ENCODE data around the gene CCDC116.
"Not testable (repeated sequence)": the region's sequence is repeated elsewhere in the genome, so short reads cannot be mapped to it uniquely, and the experiment has no call there.

Gene CCDC116

DNA sequence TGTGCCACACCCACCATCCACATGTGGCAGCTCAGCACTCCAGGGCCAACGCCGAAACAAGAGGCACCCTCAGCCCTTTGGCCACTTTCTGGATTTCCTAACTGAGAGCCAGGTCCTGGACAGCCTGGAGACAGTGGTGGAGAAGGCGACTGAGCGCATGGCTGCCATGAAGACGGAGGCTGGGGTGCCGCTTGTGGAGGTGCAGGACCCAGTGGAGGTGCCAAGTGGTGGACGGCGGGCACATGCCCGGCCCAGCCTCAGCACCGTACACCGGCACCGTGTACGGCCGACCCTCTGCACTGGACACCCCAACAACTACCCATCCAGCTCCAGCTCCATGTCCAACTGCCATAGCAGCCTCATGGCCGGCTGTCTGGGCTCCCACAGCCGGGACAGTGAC lies 1.5 kb downstream of the CCDC116 start:
- no peak for DNase-seq

DNA sequence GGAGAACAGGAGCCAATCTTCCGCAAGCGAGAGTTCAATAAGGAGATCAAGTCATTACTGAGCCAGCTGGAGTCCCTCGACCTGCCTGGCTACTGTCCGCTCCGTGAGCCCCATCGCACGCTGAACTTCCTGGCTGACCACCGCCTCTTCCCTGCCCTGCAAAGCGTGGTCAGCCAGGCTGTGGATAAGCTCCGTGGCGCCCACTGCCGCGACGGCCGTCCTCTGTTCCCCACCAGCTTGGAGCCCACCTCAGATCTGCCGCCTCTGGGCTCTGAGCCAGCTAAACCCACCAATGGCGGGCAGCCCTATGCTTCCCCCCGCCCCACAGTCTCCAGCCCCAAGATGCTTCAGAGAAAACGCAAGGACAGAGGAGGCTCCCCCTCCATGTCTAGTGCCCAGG lies 2.3 kb downstream of the CCDC116 start:
- no peak for DNase-seq

DNA sequence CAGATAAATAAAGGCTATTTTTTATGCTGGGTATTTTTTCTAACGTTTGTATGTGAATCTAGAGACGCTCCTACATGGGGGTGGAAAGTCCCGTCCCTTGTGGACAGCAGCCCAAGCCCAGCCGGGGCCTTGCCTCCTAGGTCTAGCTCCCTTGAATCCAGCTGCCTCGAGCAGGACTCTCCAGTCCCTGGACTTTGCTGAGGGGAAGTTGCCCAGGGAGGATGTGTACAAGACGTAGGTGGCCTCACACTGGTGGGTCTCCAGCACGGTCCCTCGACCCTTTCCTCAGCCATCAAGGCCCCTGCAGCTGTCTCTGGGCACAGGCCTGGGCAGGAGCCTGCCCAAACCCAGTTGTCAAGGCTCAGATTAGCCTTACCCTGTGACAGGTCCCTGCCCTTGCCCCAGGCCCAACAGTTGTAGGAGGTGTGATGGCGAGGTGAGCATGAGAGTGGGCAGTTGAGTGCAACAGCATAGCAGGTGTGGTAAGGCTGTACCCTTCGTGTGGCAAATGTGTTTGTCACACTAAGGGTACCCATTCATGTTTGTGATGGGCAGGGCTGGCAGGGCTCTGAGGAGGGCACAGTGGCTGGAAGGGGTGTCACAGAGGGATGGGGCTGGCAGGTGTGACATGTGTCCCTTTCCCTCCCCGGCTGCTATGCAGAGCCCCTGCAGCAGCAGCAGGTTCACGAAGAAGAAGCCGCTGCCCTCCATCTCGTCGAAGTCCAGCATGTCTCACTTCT lies 3.4 kb downstream of the CCDC116 start:
- no peak for DNase-seq

DNA sequence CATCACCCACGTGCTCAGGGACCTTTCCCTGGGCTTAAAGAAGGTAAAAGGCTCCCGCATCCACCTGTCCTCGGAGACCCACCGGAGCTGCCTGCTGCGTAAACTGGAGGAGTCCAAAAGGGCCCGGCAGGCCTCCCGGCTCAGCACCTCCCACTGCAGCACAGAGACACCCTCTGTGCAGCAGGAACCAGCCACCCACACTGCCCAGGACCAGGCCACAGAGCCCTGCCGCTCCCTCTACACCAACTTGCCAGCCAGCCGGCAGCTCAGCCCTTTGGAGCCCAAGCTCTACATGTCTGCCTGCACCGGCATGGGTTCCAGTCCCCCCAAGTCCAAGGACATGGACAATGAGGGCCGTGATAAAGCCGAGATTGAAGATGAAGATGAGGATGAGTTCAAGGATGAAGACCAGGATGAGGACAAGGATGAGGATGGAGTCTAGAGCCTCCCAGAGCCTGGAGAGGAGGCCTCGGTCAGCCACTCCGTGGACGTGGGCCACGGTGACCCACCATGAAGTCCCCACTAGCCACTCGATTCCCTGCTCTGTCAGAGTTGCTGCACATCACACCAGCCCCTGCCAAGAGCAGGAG lies 4.2 kb downstream of the CCDC116 start:
- DNase-seq, result no peak

DNA sequence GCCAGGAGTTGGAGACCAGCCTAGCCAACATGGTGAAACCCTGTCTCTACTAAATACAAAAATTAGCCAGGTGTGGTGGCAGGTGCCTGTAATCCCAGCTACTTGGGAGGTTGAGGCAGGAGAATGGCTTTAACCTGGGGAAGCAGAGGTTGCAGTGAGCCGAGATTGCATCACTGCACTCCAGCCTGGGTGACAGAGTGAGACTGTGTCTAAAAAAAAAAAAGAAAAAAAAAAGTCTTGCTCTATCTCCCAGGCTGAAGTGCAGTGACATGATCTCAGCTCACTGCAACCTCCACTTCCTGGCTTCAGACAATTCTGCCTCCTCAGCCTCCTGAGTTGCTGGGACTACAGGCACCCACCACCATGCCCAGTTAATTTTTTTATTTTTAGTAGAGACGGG lies 4.9 kb downstream of the CCDC116 start:
- peak; percentile 19 for DNase-seq

DNA sequence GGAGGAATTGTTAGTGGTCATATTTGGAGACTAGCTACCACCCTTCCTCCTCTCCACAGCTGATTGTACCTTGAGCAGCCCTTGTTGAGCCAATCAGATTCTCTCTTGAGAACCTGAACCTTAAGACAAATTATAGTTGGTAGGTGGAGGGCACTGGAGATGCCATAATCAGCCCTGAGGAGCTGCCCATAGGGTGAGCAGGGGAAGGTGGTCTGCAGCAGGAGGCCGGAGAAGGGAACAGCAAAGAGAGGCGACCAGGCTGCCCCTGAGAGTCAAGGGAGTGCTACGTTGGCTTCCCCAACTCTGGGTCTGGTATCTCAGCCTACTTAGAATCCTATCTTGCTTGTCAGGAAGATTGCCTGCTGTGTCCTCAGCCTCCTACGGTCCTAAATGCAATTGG lies 6.8 kb downstream of the CCDC116 start:
- DNase-seq, result no peak

DNA sequence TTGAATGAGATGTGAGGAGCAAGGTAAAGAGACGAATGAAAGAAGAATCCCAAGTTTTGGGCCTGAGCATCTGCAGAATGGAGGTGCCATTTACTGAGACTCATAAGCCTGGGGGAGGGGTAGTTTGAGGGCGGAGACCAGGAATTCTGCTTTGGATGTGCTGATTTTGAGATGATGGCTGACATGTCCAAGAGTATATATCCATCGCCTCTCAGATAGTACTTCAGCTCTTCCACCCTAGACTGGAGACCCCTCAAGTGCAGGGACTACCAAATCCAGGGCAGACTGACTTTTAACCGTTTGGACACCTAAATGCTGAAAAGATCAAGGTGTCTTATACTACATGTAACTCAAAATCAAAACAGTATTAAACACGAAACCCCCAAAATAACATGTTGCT lies 8.2 kb downstream of the CCDC116 start:
- no peak for DNase-seq

DNA sequence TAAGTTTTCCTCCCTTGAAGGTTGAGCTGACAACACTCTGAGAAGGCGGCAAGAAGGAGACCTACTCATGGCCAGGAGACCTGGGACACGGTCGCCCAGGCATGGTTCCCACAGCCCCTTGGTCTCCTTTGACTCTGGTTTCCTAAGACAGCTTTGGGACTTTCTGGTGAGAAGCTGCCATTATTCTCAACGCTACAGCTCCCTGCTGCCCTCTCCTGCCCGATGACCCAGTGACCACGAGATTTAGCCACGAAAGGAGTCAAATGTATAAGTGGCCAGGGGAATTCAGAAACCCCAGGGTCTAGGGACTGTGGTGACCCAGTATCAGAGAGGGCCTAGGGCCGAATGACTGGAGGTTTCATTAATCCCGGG lies 8.8 kb downstream of the CCDC116 start:
- peak; percentile 83 for DNase-seq

DNA sequence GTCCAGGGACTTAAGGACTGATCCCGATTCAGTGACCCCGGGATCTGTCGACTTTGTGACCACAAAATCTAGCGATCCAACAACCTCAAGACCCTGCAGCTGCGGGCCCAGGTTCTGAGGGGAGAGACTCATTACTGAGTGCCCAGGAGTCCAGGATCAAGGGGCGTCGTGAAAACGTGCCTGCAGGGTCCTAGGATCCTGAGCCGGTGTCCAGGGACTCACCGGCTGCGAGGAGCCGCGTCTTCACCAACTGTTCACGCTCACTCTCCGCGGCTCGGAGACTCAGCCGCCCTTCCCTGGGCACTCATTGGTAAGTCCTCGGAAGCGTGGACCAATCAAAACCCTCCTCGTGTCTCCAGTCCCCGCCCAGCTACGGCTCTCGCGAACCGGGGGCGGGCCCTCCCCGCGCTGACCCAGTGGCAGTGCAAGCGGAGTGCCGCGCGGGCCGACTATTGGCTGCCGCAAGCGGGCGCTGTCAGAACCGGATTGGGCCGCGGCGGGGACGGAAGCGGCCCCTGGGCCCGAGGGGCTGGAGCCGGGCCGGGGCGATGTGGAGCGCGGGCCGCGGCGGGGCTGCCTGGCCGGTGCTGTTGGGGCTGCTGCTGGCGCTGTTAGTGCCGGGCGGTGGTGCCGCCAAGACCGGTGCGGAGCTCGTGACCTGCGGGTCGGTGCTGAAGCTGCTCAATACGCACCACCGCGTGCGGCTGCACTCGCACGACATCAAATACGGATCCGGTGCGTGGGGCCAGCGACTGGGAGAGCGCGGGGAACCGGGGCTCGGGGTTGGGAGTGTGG lies 9.4 kb downstream of the CCDC116 start, which contains the start of gene SDF2L1:
SDF2L1 (plus strand) TSS at position 514 of the 795 bp plus-strand sequence; CDS start at position 549, 35 bp downstream.
- peak; percentile 100 for DNase-seq

DNA sequence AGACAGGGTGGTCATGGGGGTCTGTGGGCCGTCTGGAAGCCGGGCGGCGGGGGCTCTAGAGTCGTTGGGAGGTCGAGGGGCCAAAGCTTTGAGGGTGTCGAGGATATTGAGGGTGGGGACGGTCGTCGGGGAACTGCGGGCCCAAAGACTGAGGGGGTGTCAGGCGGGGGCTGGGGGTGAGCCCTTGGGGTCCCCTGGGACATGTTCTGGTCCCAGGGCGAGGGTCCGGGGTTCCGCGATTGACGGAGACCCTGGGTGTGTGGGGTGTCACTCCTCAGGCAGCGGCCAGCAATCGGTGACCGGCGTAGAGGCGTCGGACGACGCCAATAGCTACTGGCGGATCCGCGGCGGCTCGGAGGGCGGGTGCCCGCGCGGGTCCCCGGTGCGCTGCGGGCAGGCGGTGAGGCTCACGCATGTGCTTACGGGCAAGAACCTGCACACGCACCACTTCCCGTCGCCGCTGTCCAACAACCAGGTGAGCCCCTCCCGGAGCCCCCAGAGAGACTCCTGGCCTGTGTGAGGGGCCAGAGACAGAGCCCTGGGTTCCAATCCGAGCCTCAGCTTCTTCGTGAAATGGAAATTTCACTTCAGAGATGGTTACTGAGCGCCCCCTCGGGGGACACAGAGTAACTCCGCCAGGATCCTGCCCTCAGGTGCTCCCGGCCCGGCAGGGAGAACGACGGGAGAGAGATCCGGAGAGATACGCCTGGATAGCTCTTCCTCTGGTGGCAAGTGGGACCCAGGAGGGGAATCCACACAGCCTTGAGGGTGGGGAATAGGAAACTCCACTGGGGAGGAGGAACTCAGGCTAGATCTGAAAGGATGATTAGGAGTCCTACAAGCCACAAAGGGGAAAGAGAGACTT lies 10.3 kb downstream of the CCDC116 start:
- DNase-seq, result peak; percentile 62

DNA sequence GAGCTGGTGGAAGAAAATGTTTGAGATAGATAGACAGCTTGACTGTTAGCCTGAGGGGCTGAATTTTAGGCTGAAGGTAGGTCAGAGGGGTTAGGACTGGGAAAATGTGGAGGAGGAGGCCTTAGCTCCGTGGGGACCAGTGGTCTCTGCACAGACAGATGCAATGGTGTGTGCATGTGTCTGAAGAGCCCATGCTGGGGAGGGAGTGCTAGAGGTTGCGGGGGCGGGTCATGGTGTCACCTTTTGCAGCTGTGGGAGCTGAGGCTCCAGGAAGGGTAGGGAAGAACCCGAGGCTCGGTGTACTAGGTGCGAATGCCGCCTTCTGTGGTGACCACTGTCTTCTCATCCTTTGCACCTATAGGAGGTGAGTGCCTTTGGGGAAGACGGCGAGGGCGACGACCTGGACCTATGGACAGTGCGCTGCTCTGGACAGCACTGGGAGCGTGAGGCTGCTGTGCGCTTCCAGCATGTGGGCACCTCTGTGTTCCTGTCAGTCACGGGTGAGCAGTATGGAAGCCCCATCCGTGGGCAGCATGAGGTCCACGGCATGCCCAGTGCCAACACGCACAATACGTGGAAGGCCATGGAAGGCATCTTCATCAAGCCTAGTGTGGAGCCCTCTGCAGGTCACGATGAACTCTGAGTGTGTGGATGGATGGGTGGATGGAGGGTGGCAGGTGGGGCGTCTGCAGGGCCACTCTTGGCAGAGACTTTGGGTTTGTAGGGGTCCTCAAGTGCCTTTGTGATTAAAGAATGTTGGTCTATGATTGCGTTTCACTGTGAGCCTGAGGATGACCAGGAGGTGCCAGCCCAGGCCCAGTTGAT lies 11.2 kb downstream of the CCDC116 start:
- DNase-seq, result no peak

DNA sequence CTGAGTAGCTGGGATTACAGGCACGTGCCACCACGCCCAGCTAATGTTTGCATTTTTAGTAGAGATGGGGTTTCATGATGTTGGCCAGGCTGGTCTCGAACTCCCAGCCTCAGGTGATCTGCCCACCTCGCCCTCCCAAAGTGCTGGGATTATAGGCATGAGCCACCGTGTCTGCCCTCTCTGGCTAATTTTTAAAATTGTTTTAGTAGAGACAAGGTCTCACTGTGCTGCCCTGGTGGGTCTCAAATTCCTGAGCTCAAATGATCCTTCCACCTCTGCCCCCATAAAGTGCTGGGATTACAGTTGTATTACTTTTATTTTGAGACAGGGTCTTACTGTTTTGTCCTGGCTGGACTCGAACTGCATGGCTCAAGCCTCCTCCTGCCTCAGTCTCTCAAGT lies 13.0 kb downstream of the CCDC116 start:
- DNase-seq, result not testable (repeated sequence)

DNA sequence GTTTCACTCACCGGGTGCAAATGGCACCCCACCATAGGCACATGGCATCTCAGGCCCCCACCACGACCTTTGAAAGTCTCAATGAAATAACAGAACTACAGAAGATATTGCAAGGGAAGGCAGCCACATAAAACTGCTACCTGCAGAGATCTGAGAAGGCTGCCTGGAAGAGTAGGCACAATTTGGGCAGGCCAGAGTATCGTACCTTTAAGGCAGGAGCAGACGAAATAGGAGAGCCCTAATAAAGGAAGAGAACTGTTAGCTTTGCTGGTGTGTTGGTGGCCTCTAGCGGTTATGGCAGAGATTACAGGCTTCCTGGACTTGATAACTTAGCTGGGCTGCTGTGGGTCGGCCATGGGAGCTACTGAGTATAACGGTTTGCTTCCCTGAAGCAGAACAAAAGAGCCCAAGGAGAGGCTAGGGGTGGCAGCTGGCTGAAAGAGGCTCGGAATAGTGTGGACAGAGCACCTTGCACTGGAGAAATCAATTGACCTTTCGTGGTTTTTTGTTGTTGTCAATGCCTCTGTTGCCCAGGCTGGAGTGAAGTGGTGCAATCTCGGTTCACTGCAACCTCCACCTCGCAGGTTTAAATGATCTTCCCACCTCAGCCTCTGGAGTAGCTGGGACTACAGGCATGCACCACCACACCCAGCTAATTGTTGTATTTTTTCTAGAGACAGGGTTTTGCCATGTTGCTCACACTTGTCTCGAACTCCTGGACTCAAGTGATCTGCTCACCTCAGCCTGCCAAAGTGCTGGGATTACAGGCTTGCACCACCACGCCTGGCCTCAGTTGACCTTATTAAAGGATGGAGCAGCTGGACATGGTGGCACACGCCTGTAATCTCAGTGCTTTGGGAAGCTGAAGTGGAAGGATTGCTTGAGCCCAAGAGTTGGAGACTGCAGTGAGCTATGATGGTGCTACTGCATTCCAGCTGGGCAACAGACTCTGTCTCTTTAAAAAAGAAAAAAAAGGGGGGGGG lies 14.3 kb downstream of the CCDC116 start:
- DNase-seq, result peak; percentile 80

DNA sequence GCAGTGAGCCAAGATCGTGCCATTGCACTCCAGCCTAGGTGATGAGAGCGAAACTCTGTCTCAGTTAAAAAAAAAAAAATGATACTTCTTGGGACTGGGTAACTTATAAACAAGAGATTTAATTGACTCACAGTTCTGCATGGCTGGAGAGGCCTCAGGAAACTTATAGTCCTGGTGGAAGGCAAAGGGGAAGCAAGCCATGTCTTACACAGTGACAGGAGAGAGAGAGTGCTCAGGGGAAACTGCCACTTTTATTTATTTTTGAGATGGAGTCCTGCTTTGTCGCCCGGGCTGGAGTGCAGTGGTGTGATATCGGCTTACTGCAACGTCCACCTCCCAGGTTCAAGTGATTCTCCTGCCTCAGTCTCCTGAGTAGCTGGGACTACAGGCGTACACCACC lies 17.7 kb downstream of the CCDC116 start:
- no peak for DNase-seq

DNA sequence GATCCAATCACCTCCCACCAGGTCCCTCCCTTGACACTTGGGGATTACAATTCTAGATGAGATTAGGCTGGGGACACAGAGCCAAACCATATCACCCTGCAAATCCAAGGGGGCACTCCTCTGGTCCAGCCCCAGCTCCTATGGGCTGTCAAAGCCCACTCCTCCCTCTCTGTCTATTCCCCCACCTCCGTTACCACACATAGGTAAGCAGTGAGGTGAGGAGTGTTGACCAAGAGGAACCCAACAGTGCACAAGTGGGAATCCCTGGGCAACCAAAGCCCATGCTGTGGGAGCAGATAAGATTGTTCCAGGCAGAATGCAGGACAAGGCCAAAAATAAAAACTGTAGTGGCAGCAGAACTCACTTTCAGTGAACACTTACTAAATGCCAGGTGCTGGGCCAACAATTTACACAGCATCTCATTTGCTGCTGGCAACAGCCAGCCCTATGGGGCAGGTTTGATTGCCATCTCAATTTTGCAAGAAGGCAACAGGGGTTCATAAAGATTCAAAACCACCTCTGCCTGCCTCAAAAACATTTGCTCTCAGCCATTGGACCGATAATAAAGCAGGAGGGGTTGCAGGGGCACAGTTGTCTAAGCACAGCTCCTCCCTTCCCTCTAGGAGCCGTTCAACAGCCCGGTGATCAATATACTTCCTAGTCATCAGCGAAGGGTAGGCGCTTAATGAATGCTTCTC lies 18.4 kb downstream of the CCDC116 start:
- no peak for DNase-seq

DNA sequence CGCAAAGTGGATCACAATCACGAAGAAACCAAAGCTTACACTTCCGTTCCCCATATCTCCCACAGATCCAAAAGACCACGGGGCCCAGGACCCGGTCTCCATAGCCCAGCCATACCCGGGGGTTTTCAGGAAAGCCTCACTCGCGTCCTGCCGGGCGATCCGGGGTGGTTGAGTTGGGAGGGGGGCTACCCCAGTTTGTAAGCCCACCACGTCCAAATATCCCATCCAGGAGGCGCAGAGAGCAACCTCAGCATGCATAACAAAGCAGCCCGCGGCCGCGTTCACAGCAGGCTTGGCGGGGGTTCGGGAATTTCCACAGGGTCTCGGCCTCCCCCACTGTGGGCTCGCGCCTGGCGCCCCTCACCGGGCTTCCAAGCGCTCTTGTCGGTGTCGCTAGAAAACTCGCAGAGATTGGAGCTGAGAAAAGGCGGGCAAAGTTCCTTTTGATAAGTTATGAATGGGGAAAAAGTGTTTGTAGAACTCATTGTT lies 19.0 kb downstream of the CCDC116 start:
- DNase-seq, result no peak

DNA sequence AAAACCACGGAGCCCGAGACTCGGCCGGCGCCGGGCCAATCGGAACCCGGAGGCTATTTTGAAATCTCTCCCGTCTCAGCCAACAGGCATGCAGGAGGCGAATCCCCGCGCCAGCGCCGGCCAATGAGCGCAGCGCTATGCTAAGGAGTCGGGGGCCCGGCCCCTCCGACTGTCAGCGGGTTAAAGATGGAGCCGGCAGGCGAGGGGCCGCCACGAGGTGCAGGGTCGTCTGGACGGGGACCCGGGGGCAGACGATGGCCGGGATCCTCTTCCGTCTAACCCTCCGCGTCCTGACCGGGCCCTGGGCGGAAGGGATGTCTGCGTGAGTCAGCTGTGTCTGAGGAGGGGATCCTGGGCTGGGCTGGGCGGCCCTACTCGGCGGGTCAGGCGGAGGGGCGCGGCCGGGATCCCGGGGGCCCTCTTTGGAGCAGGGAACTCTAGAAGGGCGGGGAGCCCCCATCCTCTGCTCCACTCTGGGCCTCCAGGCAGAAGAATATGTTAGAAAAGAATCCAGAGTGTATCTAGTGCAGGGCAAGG lies 19.5 kb downstream of the CCDC116 start:
- peak; percentile 84 for DNase-seq

DNA sequence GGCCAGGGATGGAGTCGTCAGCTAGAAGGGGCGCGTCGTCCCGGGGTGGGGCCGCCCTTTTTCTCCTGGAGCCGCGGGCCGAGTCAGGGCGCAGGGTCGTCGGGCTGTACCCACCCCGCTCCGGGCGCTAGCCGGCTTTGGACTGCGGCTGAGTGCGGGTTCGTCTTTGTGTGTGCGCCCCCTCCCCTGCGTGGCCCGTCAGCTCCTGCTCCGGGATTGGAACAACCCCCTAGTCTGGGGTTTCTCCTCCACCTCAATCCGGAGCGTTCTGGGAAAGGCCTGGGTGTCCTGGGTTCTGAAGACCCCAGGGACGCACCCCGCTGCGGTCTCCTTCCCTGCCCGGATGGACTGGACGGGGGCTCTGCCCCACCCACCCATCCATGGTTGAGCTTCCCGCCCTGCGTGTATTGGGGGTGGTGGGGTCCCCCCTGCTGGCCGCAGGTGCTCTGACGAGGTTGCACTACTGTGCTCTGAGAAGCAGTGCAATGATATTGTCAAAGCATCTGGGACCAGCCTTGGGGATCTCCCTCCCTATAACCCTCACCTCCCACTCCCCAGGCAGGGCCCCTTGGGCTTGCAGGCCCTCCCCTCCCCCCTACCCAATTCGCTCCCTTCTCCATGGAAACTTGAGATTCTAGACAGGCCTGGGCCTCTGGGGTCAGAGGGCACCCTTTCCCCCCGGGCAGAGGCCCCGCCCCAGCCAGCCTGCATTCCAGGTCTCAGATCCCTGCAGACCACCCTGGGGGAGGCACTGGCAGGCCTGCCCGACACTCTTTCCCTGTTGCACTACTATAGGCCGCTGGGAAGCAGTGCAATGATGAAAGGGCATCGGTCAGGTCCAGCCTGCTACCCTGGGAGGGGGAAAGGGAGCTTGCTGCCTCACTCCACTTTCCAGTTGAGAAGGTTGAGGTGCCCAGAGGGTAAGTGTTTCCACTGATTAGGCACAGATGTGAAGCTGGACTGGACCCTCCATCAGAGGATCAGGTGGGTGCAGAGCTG lies 20.3 kb downstream of the CCDC116 start:
- DNase-seq, result no peak

Data from inflammatory macrophage treated with lipopolysaccharide for 4 hours (primary cell).